K562 (cell line): ENCODE results near the gene EWSR1. TPM values are rescaled to one million over a fixed set of nuclear protein-coding genes. Genes with fewer than 3 reads are reported as not detected.

Source experiments
- ATAC-seq: fragments of 200-7000 bp; cut with Tn5 transposase; 3 replicates; pipeline ENCODE4 v1.9.1; 2020; ENCODE audit warnings: moderate library complexity
- BruUV-seq: library from RNA; stranded (reverse); fragments of 400-500 nt; replicated peaks from 2 replicates; lab custom pipeline; 2021; lab: Mats Ljungman, UMichigan
- CTCF ChIA-PET: fragments of 300-600 bp; formaldehyde crosslinking; extraction: SDS; loops from one replicate; lab custom pipeline; 2021; ENCODE audit warnings: low intra/inter-chr PET ratio; lab: Yijun Ruan, JAX
- POLR2A ChIA-PET: fragments of 300-600, 350-650 bp; sonication (Branson Sonifier 250); formaldehyde crosslinking; extraction: SDS; loops from one replicate; lab custom pipeline; 2021; ENCODE audit warnings: antibody characterized with exemption, inconsistent platforms; lab: Yijun Ruan, JAX
- DNase-seq, 4 experiments: peaks; one replicate each; pipeline versions ENCODE4 v3.0.0 to v3.0.0-alpha.2; 2011 to 2018; ENCODE audit warnings: low spot score in 3 of 4, mixed read lengths in 3 of 4; ENCODE audit errors: extremely low read depth in 1 of 4
- FAIRE-seq: peaks from 2 replicates; lab custom pipeline; 2011; peaks lifted over from hg19 to GRCh38; lab: Jason Lieb, UNC
- H2AFZ ChIP-seq: 2 replicates; pipeline ENCODE4 v1.6.0; 2011; ENCODE audit warnings: low read depth, low read length, control low read depth, inconsistent platforms
- H3K27ac ChIP-seq: fragments of 200-600 bp; 3 replicates; pipeline ENCODE4 v1.8.0; 2011; ENCODE audit warnings: low read depth, mild to moderate bottlenecking, control low read depth, inconsistent platforms, low read length, moderate library complexity, mixed read lengths; ENCODE audit errors: extremely low read depth
- H3K27me3 ChIP-seq, 2 experiments: fragments of 300-600 bp in 1 of 2; 2 replicates in 1 of 2; 3 replicates in 1 of 2; pipeline versions ENCODE4 v1.6.0 to v1.8.0; 2011; ENCODE audit warnings: inconsistent platforms in 2 of 2, low read length in 2 of 2, mild to moderate bottlenecking in 1 of 2, mixed read lengths in 1 of 2, moderate library complexity in 1 of 2; ENCODE audit not compliant: control insufficient read depth in 2 of 2, insufficient read depth in 2 of 2
- H3K36me3 ChIP-seq: fragments of 300-600 bp; 3 replicates; pipeline ENCODE4 v1.8.0; 2011; ENCODE audit warnings: mild to moderate bottlenecking, low read length, inconsistent platforms; ENCODE audit not compliant: control insufficient read depth, insufficient read depth
- H3K4me1 ChIP-seq, 2 experiments: fragments of 200-600 bp in 1 of 2; replicated peaks in 1 of 2; 2 replicates in 1 of 2; 3 replicates in 1 of 2; pipeline versions ENCODE4 v1.5.1 to v1.8.0; 2011; ENCODE audit warnings: inconsistent platforms in 2 of 2, low read length in 2 of 2, mild to moderate bottlenecking in 1 of 2, mixed read lengths in 1 of 2, moderate library complexity in 1 of 2; ENCODE audit not compliant: control insufficient read depth in 2 of 2, insufficient read depth in 2 of 2
- H3K4me2 ChIP-seq: 2 replicates; pipeline ENCODE4 v1.6.1; 2011; ENCODE audit warnings: low read length, control low read depth, inconsistent platforms, mixed read lengths; ENCODE audit not compliant: insufficient read depth
- H3K4me3 ChIP-seq: fragments of 200-600 bp; sonication (generic), shearing (Covaris generic); 2 replicates; pipeline ENCODE4 v1.5.1; 2016; ENCODE audit warnings: control low read depth, inconsistent platforms
- H3K79me2 ChIP-seq: fragments of 200-600 bp; 3 replicates; pipeline ENCODE4 v1.8.0; 2011; ENCODE audit warnings: low read length, inconsistent platforms; ENCODE audit not compliant: control insufficient read depth, insufficient read depth
- H3K9ac ChIP-seq, 2 experiments: 2 replicates each; pipeline versions ENCODE4 v1.6.0 to v1.6.1; 2011; ENCODE audit warnings: low read depth in 2 of 2, low read length in 2 of 2, control low read depth in 1 of 2, inconsistent platforms in 1 of 2, mild to moderate bottlenecking in 1 of 2, mixed read lengths in 1 of 2; ENCODE audit not compliant: insufficient read depth in 1 of 2
- H3K9me1 ChIP-seq: one replicate; pipeline ENCODE4 v1.6.0; 2011; ENCODE audit warnings: inconsistent platforms, mild to moderate bottlenecking, low read length, moderate library complexity; ENCODE audit not compliant: control insufficient read depth, insufficient read depth
- H3K9me3 ChIP-seq: replicated peaks from 2 replicates; pipeline ENCODE4 v1.5.1; 2011; ENCODE audit warnings: low read depth, low read length, inconsistent platforms; ENCODE audit not compliant: control insufficient read depth, insufficient read depth
- H4K20me1 ChIP-seq: replicated peaks from 2 replicates; pipeline ENCODE4 v1.6.1; 2011; ENCODE audit warnings: low read length, inconsistent platforms, mixed read lengths; ENCODE audit not compliant: control insufficient read depth, insufficient read depth
- MTA1 ChIP-seq: fragments of 450-650 bp; IDR thresholded peaks from 2 replicates; pipeline ENCODE4 v1.6.1; 2017; ENCODE audit warnings: borderline replicate concordance
- NFIX ChIP-seq: fragments of 250-450 bp; sonication (Bioruptor Pico); IDR thresholded peaks from 2 replicates; pipeline ENCODE4 v1.4.0; 2020; ENCODE audit warnings: low read depth, mild to moderate bottlenecking, moderate library complexity
- PCBP1 ChIP-seq: fragments of 200-400 bp; formaldehyde crosslinking; IDR thresholded peaks from 2 replicates; pipeline ENCODE4 v1.6.1; 2018; ENCODE audit warnings: mild to moderate bottlenecking, low read depth, low read length; ENCODE audit not compliant: poor library complexity, severe bottlenecking
- RAD21 ChIP-seq, 2 experiments: fragments of 250-450 bp in 1 of 2; fragments of 450-650 bp in 1 of 2; sonication (Bioruptor Pico) in 1 of 2; formaldehyde crosslinking in 1 of 2; IDR thresholded peaks in 1 of 2; conservative IDR thresholded peaks in 1 of 2; 2 replicates each; pipeline versions ENCODE4 v1.4.0 to v1.8.0; 2020 to 2022; ENCODE audit warnings: mild to moderate bottlenecking in 2 of 2, moderate library complexity in 1 of 2
- ZFP30 ChIP-seq: fragments of 250-450 bp; sonication (Bioruptor Pico); IDR thresholded peaks from 2 replicates; pipeline ENCODE4 v1.8.0; 2022; ENCODE audit warnings: moderate library complexity, mild to moderate bottlenecking, inconsistent platforms, borderline replicate concordance
- ZNF408 ChIP-seq: fragments of 250-450 bp; sonication (Bioruptor Pico); IDR thresholded peaks from 2 replicates; pipeline ENCODE4 v1.4.0; 2020; ENCODE audit warnings: low read depth, mild to moderate bottlenecking, moderate library complexity
- WGBS: fragments of 100-300 bp; shearing (Covaris generic); methylation state at CpG from one replicate; pipeline ENCODE4 v1.1.6; 2016; ENCODE audit warnings: low coverage, mixed read lengths; ENCODE audit not compliant: insufficient coverage; ENCODE audit errors: missing lambda C conversion rate; 5-methylcytosine and 5-hydroxymethylcytosine counted together
- in situ Hi-C: fragments of 300-500 bp; cut with MboI; formaldehyde crosslinking; loops from 4 replicates; pipeline ENCODE4 v1.15.0; 2018; ENCODE audit warnings: inconsistent platforms, mixed read lengths
- intact Hi-C: fragments of 100-400 bp; cut with micrococcal nuclease; formaldehyde crosslinking; loops from 2 replicates; pipeline ENCODE4 v1.14.2; 2022
- polyA plus RNA-seq, 8 experiments: library from polyadenylated mRNA; depleted of rRNA in 4 of 8; stranded (reverse) in 5 of 8; unstranded in 3 of 8; fragments of >200 nt; fragmentation: Nextera tagmentation in 2 of 8; fragmentation: Illumina TruSeq in 1 of 8; extraction: Ambion mirVana in 2 of 8; extraction: Trizol in 1 of 8; gene quantifications; 2 replicates each; pipeline versions ENCODE4 v1.2.1 to v1.2.3, GENCODE V29; 2011 to 2014; ENCODE audit warnings: inconsistent platforms in 1 of 8, missing spikeins in 1 of 8
- total RNA-seq, 7 experiments: library from RNA; depleted of rRNA in 6 of 7; stranded (reverse); fragments of >200 nt in 6 of 7; fragmentation: Illumina TruSeq in 2 of 7; extraction: Trizol in 2 of 7; gene quantifications; 2 replicates each; pipeline versions ENCODE4 v1.2.1 to v1.2.3, GENCODE V29; 2011 to 2021; ENCODE audit warnings: low replicate concordance in 1 of 7
- TF ChIP-seq, protein P1 (sequence below), 2 experiments: fragments of 450-650 bp; IDR thresholded peaks; 2 replicates each; pipeline ENCODE4 v1.6.1; 2016; ENCODE audit warnings: mild to moderate bottlenecking in 2 of 2, borderline replicate concordance in 1 of 2, low read depth in 1 of 2, moderate library complexity in 1 of 2

Gene EWSR1
- total and polyA plus RNA-seq, 9 of the 15 experiments (the other 6 are each of a cell fraction or from before 2014, with no cell fraction given), result 83.3 to 450 (median 239) TPM

DNA sequence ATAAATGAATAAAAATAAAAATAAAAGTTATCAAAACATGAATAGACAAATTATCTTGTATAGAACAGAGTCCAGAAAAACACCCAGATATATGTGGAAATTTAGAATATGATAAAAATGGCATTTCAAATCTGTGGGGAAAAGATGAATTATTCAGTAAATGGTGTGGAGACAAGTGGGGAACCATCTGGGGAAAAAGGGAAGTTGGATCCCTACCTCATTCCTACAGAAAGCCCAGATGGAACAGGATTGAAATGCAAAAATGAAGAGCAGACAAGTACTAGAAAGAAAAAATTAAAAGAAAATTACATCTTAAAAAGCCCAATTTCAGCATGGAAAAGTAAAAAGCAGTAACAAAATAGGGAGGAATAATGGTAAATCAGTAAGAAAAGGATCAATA lies 55.6 kb downstream of the EWSR1 start:
- Histone ChIP-seq H2AFZ (no peak overlapping the region), H3K4me2 (no peak overlapping the region), H3K36me3 (peaks cover 16% of the 10 kb centered on the region; the same call in 1 of the 3 replicates), H3K9ac (no peak overlapping the region), H3K79me2 (no peaks in the 10 kb centered on the region), H4K20me1 (no peaks in the 10 kb centered on the region), H3K4me1 (no peaks in the 10 kb centered on the region; a peak in 1 of 5 replicates), H3K27ac (no peak overlapping the region), H3K4me3 (no peak overlapping the region), H3K9me3 (no peaks in the 10 kb centered on the region), H3K9me1 (no peaks in the 10 kb centered on the region), H3K27me3 (no peaks in the 10 kb centered on the region)
- DNase-seq (no peak), FAIRE-seq (no peak), ATAC-seq (no peak)
- BruUV-seq, result no TSS peak
- TF ChIP-seq PCBP1, result no peak
- in situ Hi-C loops, result no loop called here
- ChIA-PET POLR2A (interaction anchor here (0.6 kb wide), 1 partner anchor 691 kb away, joined by 3 read pairs; no protein-coding TSS in a partner anchor), CTCF (interaction anchor here (0.7 kb wide), 1 partner anchor 723 kb away, joined by 3 read pairs; no protein-coding TSS in a partner anchor)
- intact Hi-C loops, result no loop called here

DNA sequence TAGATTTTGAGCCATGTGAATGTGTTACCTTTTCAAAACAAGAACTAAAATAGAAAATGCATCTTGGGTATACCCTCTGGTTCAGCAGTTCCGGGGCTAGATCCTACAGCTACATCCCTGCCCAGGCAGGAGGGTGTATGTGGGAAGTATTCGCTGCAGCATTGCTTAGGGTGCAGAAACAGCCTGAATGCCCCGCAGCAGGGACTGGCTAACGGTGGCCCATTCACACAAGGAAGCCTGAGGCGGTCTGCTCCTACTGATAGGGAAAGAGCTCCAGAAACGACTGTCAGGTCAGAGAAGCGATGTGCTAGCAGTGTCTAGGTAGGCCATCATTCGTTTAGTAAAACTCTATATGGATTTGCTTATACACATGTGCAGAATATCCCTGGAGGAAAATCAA lies 57.3 kb downstream of the EWSR1 start:
- H4K20me1 ChIP-seq, result no peaks in the 10 kb centered on the region
- FAIRE-seq (no peak), ATAC-seq (no peak), DNase-seq (no peak)
- ChIA-PET POLR2A (no interaction called here), CTCF (no interaction called here)
- no peaks in the 10 kb centered on the region; a peak in 1 of 5 replicates for H3K4me1 ChIP-seq
- H3K4me3 ChIP-seq, result no peak overlapping the region
- H3K27ac ChIP-seq, result no peak overlapping the region
- H3K9ac ChIP-seq, result no peak overlapping the region
- BruUV-seq, result no TSS peak
- H2AFZ ChIP-seq, result no peak overlapping the region
- intact Hi-C loops (no loop called here), in situ Hi-C loops (no loop called here)
- H3K36me3 ChIP-seq, result peaks cover 25% of the 10 kb centered on the region; the same call in 1 of the 3 replicates
- H3K4me2 ChIP-seq, result no peak overlapping the region
- no peaks in the 10 kb centered on the region for H3K9me3 ChIP-seq
- H3K79me2 ChIP-seq, result no peaks in the 10 kb centered on the region
- H3K9me1 ChIP-seq, result no peaks in the 10 kb centered on the region
- 62% methylated on average over 6 of the region's 8 CpGs for WGBS
- H3K27me3 ChIP-seq, result no peaks in the 10 kb centered on the region
- TF ChIP-seq, protein P1, sequence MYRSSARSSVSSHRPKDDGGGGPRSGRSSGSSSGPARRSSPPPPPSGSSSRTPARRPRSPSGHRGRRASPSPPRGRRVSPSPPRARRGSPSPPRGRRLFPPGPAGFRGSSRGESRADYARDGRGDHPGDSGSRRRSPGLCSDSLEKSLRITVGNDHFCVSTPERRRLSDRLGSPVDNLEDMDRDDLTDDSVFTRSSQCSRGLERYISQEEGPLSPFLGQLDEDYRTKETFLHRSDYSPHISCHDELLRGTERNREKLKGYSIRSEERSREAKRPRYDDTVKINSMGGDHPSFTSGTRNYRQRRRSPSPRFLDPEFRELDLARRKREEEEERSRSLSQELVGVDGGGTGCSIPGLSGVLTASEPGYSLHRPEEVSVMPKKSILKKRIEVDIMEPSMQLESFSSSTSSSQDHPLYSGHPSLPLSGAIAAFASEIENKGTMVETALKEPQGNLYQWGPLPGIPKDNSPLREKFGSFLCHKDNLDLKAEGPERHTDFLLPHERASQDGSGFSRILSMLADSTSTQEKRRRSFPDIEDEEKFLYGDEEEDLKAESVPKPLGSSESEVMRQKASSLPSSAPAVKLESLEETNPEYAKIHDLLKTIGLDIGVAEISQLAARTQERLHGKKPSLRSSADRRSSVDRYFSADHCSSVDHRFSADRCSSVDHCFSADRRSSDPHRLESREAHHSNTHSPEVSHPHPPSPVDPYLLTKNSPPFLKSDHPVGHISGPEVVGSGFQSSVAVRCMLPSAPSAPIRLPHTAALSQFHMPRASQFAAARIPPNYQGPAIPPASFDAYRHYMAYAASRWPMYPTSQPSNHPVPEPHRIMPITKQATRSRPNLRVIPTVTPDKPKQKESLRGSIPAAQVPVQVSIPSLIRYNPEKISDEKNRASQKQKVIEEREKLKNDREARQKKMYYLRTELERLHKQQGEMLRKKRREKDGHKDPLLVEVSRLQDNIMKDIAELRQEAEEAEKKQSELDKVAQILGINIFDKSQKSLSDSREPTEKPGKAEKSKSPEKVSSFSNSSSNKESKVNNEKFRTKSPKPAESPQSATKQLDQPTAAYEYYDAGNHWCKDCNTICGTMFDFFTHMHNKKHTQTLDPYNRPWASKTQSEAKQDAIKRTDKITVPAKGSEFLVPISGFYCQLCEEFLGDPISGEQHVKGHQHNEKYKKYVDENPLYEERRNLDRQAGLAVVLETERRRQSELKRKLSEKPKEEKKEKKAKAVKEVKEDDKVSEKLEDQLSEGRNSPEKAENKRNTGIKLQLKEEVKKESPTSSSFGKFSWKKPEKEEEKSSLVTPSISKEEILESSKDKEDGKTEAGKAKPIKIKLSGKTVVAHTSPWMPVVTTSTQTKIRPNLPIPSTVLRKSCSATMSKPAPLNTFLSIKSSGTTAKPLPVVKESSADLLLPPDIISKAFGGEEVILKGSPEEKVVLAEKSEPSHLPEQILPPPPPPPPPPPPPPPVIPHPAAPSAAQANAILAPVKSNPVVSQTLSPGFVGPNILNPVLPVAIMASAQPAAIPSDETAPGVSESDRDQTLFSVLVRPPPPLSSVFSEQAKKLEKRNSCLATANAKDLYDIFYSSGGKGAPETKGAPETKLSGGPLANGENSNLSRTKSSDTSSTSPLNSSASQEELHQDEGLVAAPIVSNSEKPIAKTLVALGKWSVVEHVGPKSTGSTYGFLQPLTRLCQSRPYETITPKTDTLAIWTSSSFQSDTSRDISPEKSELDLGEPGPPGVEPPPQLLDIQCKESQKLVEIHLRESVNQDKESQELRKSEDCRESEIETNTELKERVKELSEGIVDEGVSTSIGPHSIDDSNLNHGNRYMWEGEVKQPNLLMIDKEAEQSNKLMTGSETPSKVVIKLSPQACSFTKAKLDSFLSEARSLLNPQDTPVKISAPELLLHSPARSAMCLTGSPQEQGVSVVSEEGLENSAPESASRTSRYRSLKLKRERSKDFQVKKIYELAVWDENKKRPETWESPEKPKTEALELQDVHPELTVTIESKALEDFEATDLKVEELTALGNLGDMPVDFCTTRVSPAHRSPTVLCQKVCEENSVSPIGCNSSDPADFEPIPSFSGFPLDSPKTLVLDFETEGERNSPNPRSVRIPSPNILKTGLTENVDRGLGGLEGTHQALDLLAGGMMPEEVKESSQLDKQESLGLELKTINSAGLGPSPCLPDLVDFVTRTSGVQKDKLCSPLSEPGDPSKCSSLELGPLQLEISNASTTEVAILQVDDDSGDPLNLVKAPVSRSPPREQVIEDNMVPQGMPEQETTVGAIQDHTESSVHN (IDR thresholded peaks at IDR 0.05; ENCODE audit: borderline replicate concordance in 1 of 2, low read depth in 1 of 2), result no peak
- TF ChIP-seq ZNF408 (CRISPR knock-in tag) (no peak), NFIX (no peak), ZFP30 (CRISPR knock-in tag) (no peak), RAD21 (CRISPR knock-in tag; conservative IDR thresholded peaks at IDR 0.05 in 1 of 2, IDR thresholded peaks at IDR 0.05 in 1 of 2) (no peak), MTA1 (no peak)
